T follicular helper cell (primary cell): ENCODE measurements around the gene TYK2.
"Not testable (repeated sequence)": the region's sequence is repeated elsewhere in the genome, so short reads cannot be mapped to it uniquely, and the experiment has no call there.

Experiments
- DNase-seq: peaks from one replicate; pipeline ENCODE4 v3.0.0-alpha.2; 2020; ENCODE audit warnings: low read depth

The TYK2 gene

GRCh38 chr19:10372690-10373089 lies 7.7 kb downstream of the TYK2 start:
- no peak for DNase-seq

GRCh38 chr19:10368101-10368803 lies 12.1 kb downstream of the TYK2 start:
- DNase-seq, result no peak

GRCh38 chr19:10366950-10367512 lies 13.3 kb downstream of the TYK2 start:
- not testable (repeated sequence) for DNase-seq

- no peak for DNase-seq
Measured at GRCh38 chr19:10365518-10365917, 14.9 kb downstream of the TYK2 start.

GRCh38 chr19:10364644-10365043 lies 15.7 kb downstream of the TYK2 start:
- DNase-seq, result no peak

GRCh38 chr19:10363789-10364281 lies 16.5 kb downstream of the TYK2 start:
- DNase-seq, result no peak

- no peak for DNase-seq
Measured at GRCh38 chr19:10362259-10362658, 18.1 kb downstream of the TYK2 start.

GRCh38 chr19:10361569-10362011 lies 18.8 kb downstream of the TYK2 start:
- no peak for DNase-seq

- DNase-seq, result no peak
Measured at GRCh38 chr19:10356431-10356830, 23.9 kb downstream of the TYK2 start.

- DNase-seq, result no peak
Measured at GRCh38 chr19:10353793-10354391, 26.5 kb downstream of the TYK2 start.

GRCh38 chr19:10352764-10353671 lies 27.4 kb downstream of the TYK2 start:
- no peak for DNase-seq

GRCh38 chr19:10346509-10346908 lies 33.9 kb downstream of the TYK2 start:
- DNase-seq, result no peak

- DNase-seq, result no peak
Measured at GRCh38 chr19:10344780-10345179, 35.6 kb downstream of the TYK2 start.

GRCh38 chr19:10343495-10343894 lies 36.9 kb downstream of the TYK2 start:
- DNase-seq, result no peak

- no peak for DNase-seq
Measured at GRCh38 chr19:10339977-10340376, 40.4 kb downstream of the TYK2 start.

GRCh38 chr19:10339380-10339960 lies 40.9 kb downstream of the TYK2 start, which contains the start of gene ICAM3:
TSS of gene ICAM3 (minus strand) at chr19:10339624. CDS start at chr19:10339614, 10 bp downstream.
- peak; percentile 22 for DNase-seq

- DNase-seq, result no peak
Measured at GRCh38 chr19:10338940-10339339, 41.4 kb downstream of the TYK2 start.

GRCh38 chr19:10336725-10337124 lies 43.6 kb downstream of the TYK2 start:
- DNase-seq, result not testable (repeated sequence)

- DNase-seq, result no peak
Measured at GRCh38 chr19:10335352-10335985, 44.9 kb downstream of the TYK2 start.

- peak; percentile 14 for DNase-seq
Measured at GRCh38 chr19:10334588-10335351, 45.6 kb downstream of the TYK2 start.
